ENCODE results near the gene CNTNAP1.
"Not testable (repeated sequence)": the region's sequence is repeated elsewhere in the genome, so short reads cannot be mapped to it uniquely, and the experiment has no call there.

CNTNAP1 gene

DNA sequence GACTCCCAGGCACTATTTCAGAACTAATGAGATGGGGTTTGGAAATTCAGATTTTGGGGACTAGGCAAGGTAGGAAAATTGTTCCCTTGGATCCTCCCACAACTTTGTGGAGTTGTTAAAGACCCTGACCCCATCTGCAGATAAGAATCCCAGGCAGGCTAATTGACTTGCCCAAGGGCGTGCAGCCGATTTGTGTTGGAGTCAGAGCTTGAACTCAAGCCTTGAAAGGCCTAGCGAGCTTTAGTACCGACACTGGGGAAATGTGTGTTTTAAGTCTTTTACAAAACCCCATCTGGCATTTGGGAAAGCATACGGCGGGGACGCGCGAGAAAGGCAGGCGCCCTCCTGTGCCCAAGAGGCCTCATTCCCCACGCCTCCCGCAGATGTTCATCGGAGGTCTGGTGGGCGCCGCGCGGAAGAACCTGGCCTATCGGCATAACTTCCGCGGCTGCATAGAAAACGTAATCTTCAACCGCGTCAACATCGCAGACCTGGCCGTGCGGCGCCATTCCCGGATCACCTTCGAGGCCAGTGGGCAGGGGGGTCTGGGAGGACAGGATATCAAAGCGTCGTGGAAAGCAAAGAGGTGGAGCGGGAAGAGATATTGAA is 4.3 kb downstream of the CNTNAP1 start:
- no peak for DNase-seq

DNA sequence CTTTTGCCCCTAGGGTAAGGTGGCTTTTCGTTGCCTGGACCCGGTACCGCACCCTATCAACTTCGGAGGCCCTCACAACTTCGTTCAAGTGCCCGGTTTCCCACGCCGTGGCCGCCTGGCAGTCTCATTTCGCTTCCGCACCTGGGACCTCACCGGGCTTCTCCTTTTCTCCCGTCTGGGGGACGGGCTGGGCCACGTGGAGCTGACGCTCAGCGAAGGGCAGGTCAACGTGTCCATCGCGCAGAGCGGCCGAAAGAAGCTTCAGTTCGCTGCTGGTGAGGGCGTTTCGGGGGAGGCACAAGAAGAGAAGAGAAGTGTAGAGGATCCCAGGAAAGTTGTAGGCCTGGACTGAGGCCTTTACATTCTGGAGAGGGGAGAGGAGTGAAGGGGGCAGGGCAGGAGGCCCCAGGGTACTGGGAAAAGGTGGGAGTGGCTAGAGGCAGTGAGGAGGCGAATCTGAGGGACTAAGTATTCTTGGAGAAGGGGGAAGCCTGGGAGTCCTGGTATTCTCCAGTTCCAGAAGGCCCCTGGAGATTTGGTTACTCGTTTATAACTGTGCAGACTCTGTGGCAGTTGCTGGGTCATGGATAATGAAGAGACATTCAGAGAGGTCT is 5.5 kb downstream of the CNTNAP1 start:
- DNase-seq, result no peak

DNA sequence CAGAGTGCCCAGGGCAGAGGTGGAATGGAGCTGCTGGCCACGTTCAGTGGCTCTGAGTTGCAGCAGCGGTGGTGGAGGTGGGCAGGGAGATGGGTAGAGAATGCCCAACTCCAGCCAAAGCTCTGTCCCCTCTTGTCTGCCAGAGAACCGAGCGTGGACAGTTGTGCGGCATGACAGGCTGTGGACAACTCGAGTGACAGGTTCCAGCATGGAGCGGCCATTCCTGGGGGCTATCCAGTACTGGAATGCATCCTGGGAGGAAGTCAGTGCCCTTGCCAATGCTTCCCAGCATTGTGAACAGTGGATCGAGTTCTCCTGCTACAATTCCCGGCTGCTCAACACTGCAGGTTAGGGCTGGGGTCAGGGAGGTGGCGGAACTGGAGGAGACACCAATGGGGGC is 8.3 kb downstream of the CNTNAP1 start:
- DNase-seq, result no peak

DNA sequence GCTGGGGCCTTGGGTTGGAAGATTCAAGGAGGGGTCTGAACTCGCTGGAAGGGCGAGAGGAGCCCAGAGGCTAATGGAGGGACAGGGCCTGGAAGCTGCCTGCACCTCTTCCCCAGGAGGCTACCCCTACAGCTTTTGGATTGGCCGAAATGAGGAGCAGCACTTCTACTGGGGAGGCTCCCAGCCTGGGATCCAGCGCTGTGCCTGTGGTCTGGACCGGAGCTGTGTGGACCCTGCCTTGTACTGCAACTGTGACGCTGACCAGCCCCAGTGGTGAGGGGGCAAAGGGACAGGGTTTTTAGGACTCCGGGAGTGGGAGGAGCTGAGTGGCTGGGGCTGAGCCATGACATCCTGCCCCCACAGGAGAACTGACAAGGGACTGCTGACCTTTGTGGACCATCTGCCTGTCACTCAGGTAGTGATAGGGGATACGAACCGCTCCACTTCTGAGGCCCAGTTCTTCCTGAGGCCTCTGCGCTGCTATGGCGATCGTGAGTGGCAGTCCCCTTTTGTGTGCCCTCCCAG is 8.8 kb downstream of the CNTNAP1 start:
- DNase-seq, result no peak

DNA sequence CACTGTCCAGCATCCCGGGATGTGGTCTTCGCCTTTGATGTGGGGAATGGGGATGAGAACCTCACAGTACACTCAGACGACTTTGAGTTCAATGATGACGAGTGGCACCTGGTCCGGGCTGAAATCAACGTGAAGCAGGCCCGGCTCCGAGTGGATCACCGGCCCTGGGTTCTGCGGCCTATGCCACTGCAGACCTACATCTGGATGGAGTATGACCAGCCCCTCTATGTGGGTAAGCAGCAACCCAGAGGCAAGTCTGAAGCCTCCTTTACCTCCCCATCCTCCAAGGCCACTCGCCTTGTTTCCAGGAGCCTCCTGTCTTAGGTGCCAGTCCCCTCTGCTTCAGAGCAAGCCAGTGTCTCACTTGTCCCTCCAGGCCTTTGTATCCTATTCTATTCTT is 10.2 kb downstream of the CNTNAP1 start:
- no peak for DNase-seq

DNA sequence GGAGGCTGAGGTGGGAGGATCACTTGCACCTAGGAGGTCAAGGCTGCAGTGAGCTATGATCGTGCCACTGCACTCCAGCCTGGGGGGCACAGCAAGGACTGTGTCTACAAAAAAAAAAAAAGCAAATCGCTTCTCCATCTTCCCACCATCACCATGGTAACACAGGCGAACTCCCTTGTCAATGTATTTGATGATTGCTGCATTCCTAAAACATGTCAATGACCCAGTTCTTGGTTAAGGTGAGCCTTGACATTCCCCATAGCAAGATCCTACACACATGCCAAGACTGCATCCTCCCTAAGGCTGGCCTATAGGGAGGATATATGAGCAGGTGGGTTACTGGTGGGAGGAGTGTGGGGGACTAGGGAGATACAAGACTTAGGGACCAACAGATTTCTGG is 12.2 kb downstream of the CNTNAP1 start:
- DNase-seq, result no peak

DNA sequence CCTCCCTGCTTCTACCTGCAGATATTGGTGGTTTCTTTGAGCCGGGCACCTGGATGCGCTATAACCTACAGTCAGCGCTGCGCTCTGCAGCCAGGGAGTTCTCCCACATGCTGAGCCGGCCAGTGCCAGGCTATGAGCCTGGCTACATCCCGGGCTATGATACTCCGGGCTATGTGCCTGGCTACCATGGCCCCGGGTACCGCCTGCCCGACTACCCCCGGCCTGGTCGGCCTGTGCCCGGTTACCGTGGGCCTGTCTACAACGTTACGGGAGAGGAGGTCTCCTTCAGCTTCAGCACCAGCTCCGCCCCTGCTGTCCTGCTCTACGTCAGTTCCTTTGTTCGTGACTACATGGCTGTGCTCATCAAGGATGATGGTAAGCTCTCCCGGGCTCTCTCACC is 13.2 kb downstream of the CNTNAP1 start:
- DNase-seq, result no peak

DNA sequence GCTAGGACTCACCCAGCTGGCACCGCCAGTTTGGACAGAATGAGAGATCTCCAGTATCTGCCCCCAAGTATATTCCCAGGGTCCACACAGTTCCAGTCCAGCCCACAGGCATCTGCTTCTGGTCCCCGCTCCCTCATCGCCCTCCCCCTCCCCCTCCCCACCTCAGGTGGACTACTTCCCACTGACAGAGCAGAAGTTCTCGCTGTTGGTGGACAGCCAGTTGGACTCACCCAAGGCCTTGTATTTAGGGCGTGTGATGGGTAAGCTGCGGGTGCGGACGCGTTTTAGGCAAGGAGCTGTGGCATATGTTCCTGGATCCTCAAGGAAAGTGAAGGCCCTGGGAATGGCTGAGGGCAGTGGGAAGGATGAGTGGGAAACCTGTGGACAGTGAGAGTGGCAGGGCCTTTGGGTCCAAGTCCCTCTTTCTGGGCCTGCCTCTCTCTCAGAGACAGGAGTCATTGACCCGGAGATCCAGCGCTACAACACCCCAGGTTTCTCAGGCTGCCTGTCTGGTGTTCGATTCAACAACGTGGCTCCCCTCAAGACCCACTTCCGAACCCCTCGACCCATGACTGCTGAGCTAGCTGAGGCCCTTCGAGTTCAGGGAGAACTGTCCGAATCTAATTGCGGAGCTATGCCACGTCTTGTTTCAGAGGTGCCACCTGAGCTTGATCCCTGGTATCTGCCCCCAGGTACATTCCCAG is 14.9 kb downstream of the CNTNAP1 start:
- DNase-seq, result no peak

DNA sequence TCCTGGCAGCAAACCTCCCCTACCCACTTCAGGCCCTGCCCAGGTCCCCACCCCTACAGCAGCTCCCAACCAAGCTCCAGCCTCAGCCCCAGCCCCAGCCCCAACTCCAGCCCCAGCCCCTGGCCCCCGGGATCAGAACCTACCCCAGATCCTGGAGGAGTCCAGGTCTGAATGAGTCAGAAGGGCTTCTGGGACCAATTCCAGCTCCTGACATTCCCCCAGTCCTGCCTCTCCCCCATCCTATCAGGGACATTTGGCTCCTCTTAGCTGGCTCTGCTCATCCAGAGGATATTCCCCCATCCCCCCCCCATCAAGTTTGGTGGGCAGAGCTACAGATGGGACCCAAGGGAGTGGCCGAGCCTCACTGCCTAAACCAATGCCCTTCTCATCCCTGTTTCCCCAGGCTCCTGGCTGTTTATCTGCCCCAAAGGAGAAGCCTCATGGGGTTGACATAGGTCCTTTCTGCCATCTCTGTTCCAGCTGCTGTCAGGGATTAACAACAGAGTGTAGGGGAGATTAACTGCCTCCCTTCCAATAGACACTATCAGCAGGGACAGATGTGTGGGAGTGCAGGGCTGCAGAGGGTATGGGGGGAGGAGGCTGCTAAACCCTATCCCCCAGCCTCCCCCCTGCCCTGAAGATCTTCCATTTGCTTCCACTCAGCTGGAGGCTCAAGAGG is 16.5 kb downstream of the CNTNAP1 start:
- no peak for DNase-seq

DNA sequence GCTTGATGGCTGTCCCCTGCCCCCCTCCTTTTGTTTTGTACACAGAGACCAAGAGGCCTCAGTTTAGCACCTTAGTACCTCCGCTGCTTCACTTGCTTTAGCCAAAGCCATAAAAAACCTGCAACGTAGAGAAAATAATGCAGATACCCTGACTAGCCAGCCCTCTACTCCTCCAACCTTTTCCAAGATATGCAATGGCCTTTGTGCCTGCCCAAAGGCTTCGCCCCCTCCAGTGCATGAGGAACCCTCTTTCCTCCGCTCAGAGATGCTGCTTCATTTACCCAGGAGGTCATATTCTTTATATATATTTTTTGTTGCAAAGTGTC is 17.0 kb downstream of the CNTNAP1 start:
- no peak for DNase-seq

DNA sequence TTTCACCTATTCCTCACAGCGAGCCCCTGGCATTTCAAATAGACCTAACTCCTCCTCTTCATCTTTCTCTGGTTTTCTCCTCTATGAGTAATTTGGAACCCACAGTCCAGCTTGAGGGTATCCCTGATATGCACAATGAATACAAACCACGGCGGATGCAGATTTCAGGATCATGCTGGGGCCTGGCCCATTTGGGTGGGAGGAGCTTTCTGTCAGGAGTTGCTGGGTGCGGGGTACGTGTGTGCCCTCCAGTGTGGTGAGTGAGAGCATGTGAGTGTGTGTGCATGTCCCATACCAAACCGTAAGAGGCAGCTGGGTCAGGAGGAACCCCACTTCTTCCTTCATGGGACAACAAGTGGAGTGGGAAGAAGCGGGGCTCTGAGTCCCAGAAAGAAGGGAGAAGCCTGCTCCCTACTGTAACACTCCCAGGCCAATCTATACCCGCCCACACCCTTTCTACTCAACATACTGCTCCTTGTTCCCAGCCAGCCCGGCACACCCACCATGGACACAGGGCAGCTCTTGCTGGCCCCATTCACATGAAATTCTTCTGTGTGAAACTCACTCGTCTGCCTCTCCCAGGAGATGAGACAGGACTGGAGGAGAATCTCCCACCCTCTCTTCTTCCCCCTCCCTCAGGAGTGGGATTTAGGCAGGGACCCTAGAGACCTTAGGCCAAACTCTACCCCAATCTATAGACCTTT is 18.4 kb downstream of the CNTNAP1 start:
- DNase-seq, result no peak

DNA sequence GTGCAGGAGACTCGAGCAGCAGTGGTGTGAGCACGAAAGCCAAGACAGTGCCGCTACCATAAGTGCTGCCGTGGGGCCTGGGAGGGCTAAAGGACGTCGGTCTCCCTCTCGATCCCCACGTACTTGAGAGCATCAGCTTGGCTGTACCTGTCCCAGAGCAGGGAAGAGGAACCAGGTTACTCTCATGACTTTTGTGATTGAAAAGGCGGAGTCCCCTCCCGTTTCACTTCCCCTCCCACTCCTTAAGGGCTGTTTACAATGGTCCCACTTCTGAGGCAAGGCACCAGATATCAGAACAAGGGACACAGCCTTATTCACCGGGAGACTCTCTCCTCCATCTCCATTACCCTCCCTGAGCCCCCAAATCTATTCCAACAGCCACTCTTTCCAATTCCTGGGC is 20.1 kb downstream of the CNTNAP1 start:
- DNase-seq, result no peak

DNA sequence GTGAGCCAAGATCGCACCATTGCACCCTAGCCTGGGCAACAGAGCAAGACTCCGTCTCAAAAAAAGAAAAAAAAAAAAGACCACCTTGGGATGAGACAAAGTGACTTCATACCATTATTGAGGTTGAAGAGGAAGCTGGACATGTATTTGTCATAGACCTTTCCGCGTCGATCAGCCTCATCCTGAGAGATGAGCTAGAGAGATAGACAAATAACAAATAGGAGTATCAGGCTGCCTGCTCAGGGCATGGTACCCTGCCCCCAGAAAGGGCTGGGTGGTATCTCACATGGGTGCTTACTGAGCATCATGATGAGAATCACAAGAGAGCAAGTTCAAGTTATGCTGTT is 22.1 kb downstream of the CNTNAP1 start:
- DNase-seq, result no peak

DNA sequence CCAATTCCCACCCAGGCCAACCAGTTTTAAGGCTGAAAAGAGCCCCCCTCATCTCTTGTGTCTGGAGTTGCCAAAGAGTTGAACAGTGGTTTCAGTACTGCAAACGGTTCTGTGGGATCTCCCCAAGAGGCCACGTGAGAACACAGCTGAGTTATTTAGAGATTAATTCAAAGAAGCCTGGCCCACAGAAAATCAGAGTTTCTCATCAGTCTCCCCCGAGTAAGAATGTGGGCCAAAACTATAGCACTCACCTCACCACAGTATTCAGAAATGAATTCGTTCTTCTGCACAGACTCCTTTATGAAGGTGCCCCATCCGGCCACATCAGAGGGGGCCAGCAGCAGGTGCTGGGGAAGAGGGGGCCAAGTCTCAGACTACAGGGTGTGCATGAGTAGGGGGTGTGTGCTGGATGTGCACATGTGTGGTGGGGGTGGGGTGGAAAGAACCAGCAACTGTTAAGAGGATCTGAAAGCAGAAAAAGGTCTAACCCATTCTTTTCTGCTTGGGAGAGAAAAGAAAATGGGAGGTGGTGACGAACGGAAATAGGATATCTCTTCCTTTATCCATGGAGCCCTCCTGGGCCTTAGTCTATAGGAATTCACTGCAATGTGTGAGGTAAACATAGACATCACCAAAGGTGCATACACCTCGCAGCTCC is 22.6 kb downstream of the CNTNAP1 start:
- DNase-seq, result peak in 1 of 2 donors; percentile 53

DNA sequence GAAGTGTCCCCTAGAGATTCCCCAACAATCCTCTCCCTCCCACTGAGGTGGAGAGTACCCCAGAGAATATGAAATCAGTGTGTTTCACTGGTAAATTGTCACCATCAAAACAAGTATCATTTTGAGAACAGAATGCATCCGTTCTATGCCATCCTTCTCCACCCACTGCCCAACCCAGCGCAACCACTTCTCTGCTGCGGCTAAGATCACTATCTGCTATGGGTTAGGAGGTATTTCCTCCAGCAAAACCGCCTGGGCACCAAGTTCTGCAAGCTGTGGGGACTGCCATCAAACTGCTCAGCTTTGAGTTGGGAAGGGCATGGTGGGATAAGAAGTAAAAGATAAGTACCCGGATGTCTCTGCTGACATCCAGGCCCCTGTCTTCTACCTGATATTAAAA is 24.4 kb downstream of the CNTNAP1 start:
- DNase-seq, result peak; percentile 43 to 59

DNA sequence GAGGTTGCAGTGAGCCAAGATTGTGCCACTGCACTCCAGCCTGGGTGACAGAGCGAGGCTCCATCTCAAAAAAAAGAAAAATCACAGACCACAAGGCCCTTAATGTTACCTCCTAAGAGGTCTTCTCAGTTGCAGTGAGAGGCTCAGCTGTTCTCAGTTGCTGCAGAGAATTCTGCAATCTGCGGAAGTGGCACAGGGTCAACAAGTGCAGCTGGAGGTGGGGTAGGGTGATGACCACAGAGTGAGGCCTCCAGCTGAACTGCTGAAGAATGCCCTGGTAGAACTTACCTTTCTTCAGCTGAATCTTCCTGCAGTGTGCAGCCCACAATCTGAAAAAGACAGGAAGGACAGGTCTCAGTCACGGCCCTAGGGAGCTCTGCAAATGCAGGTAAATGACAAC is 26.3 kb downstream of the CNTNAP1 start:
- no peak for DNase-seq

DNA sequence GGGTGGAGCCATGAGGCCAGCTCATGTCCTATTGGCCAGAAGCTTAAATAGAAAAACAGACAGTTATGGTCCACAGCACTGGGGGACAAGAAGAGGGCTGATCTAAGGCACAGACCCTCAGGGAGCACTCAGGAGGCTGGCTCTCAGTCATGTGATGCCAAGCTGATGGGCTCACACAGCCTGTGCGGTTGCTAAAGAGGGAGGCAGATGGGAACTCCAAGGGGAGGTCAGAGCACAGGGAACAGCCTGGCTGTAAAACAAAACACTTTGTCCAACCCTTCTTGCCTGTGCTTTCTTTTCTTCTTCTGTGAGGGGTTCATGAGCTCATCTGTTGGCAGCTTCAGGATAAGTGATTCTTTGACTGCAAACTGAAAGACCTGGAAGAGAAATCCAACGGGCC is 27.2 kb downstream of the CNTNAP1 start:
- no peak for DNase-seq

DNA sequence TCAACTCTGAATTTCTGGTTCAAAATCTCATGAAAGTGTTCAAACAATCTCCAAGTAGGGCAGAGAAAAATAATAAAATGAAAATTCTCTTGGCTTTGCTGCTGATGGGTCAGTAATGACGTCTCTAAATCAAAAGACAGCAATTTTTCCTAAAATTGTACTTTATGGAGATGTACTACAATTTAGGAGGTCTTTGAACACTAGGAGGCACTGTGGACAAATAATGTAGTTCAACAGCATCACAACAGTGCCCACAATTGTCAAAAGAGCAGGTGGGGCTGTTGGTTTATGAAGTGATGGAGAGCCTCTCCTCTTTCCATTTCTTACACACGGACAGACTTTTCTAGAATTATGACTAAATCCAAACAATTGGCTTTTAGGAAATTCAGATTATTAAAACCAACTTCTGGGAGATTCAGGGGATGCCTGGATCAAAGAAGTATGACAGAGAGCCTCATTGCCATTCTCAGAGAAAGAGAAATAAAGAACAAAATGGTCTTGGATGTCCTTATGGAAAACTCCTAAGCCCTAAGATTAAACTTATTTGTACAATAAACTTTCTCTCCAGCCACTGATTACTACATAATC is 38.8 kb downstream of the CNTNAP1 start:
- peak in 1 of 2 donors; percentile 29 for DNase-seq

DNA sequence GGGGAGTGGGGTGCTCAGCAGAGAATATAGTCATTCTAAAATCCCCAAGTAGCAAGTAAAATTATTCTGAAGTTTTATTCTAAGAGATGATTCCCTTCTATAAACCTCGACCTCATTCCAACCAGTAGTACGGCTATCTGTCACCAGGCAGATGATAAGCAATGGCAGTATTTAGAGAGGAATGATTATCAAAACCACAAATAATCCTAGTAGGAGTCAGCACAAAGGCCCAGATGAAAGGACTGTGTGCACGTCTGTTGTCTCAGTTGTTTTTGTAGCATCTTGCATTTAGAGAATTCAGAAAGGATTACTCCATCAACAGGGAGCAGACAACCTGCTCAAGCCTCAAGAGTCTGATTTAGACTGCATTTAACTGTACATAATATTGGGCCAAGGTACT is 41.3 kb downstream of the CNTNAP1 start:
- no peak for DNase-seq

DNA sequence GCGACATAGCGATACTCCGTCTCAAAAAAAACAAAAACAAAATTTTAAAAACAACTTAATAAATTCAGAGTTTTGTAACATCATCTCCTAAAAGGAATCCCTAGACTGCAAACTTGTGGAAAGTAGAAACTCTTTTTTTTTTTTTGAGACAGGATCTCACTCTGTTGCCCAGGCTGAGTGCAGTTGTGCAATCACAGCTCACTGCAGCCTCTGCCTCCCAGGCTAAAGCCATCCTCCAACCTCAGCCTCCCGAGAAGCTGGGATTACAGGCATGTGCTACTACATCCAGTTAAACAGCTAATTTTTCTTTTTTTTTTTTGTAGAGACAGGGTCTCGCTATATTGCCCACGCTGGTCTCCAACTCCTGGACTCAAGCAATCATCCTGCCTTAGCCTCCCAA is 42.8 kb downstream of the CNTNAP1 start:
- DNase-seq, result no peak

DNA sequence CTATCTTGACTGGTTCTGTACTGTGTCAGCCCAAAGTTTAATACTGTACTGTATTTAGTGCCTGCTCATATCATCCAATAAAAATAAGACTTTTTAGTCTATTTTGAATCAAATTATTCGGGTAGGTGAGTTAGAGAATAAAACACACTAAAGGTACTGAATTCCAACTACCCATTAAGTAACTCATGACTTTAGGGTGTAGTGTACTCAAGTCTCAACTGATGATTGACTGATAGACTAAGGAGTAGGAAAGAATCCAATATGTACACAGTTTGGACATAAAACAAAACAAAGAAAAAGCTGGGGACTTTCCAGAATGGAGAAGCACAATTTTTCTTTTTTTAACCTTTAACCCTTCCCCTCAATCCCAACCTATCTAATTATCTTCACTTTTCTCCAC is 58.4 kb downstream of the CNTNAP1 start:
- DNase-seq, result no peak

DNA sequence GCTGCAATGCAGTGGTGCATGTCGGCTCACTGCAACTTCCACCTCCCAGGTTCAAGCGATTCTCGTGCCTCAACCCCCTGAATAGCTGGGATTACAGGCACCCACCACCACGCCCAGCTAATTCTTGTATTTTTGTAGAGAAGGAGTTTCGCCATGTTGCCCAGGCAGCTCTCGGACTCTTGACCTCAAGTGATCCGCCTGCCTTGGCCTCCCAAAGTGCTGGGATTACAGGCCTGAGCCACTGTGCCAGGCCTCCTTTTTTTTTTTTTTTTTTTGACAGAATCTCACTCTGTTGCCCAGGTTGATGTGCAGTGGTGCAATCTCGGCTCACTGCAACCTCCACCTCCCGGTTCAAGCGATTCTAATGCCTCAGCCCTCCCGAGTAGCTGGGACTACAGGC is 60.6 kb downstream of the CNTNAP1 start:
- DNase-seq, result not testable (repeated sequence)

All from stimulated activated CD4-positive, alpha-beta T cell treated with anti-CD3 and anti-CD28 coated beads, Interleukin-2, amount 100 ng/mL, for 24 hours (primary cell).